Activated CD8-positive, alpha-beta T cell treated with anti-CD3 and anti-CD28 coated beads for 36 hours (primary cell): ENCODE data around the gene ZMAT5. TPM values are rescaled to one million over a fixed set of nuclear protein-coding genes. Genes with fewer than 3 reads are reported as not detected.

Source experiments
- ATAC-seq: fragments of 200-7000 bp; cut with Tn5 transposase; one replicate; pipeline ENCODE4 v1.10.0; 2021; ENCODE audit warnings: mild to moderate bottlenecking, moderate library complexity
- CTCF ChIA-PET: fragments of 350-600 bp; sonication (Branson Sonifier 250); formaldehyde crosslinking; loops from one replicate; lab custom pipeline; 2021; ENCODE audit warnings: antibody characterized with exemption; lab: Charles Lee
- POLR2A ChIA-PET: fragments of 350-600 bp; sonication (Branson Sonifier 250); formaldehyde crosslinking; loops from one replicate; lab custom pipeline; 2021; ENCODE audit warnings: antibody characterized with exemption; lab: Charles Lee
- DNase-seq: peaks from one replicate; pipeline ENCODE4 v3.0.0-alpha.2; 2020
- H3K27ac Mint-ChIP-seq: one replicate; pipeline ENCODE4 v1.8.0; 2021; ENCODE audit warnings: mild to moderate bottlenecking, mixed read lengths
- H3K27me3 Mint-ChIP-seq: one replicate; pipeline ENCODE4 v1.8.0; 2021; ENCODE audit warnings: mixed read lengths
- H3K36me3 Mint-ChIP-seq: one replicate; pipeline ENCODE4 v1.8.0; 2021; ENCODE audit warnings: low read depth, mixed read lengths
- H3K4me1 Mint-ChIP-seq: one replicate; pipeline ENCODE4 v1.8.0; 2021; ENCODE audit warnings: low read depth, mixed read lengths
- H3K4me3 Mint-ChIP-seq: one replicate; pipeline ENCODE4 v1.8.0; 2021; ENCODE audit warnings: mild to moderate bottlenecking, moderate library complexity, mixed read lengths
- H3K9me3 Mint-ChIP-seq: one replicate; pipeline ENCODE4 v1.8.0; 2021; ENCODE audit warnings: mixed read lengths
- CTCF ChIP-seq: fragments of 200-600 bp; IDR thresholded peaks from one replicate; pipeline ENCODE4 v1.8.0; 2022; ENCODE audit warnings: antibody characterized with exemption, mild to moderate bottlenecking
- intact Hi-C: fragments of 100-400 bp; cut with micrococcal nuclease; formaldehyde crosslinking; loops from one replicate; pipeline ENCODE4 v1.10.0; 2022
- total RNA-seq, 2 experiments: library from RNA; stranded (reverse); gene quantifications; one replicate each; pipeline ENCODE4 v1.2.3, GENCODE V29; 2021

The ZMAT5 gene
- total RNA-seq, 2 experiments from 2014 or later = 18.5 to 18.7 TPM

DNA sequence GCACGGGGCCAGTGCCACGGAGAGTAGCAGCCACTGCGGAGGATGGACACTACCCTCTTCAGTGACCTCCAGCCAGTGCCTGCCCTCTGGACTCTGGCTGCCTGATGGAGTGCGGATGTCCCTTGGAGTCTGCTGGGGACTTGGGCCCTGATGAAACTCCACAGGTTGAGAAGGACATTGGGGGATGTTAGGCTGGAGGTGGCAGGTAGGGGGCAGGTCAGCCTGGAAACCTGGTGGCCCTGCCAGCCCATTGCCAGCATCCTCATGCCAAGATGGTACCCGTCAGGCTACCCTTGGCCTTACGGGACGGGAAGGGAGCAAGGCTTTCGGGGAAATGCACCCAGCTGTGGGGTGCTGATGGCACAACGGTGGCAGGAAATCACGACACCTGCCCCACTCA lies 43.0 kb downstream of the ZMAT5 start:
- Mint-ChIP-seq H3K27me3 (peaks cover 17% of the 10 kb centered on the region), H3K4me1 (peaks cover 3% of the 10 kb centered on the region), H3K36me3 (no peaks in the 10 kb centered on the region), H3K9me3 (no peaks in the 10 kb centered on the region), H3K27ac (no peak overlapping the region), H3K4me3 (no peak overlapping the region)
- intact Hi-C loops = no loop called here
- ChIA-PET POLR2A (no interaction called here), CTCF (no interaction called here)
- DNase-seq = no peak
- ATAC-seq = no peak
- TF ChIP-seq CTCF = no peak

DNA sequence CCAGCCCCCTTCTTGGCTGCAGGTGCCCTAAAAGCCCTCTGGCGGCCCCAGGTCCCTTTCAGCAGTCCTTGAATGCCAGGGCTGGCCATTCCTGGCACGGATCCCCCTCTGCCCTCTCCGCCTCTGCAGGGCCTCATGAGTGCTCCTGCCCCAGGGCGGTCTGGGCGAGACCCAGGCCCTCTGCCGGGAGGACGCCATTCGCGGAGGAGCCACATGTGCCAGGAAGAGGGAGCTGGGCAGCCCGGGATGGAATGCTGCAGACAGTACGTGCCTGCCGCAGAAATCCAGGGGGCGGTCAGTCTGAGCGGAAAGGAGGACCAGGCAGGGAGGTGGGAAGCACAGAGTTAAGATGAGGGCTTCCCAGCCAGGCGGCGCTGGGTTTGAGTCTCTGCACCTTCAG lies 44.2 kb downstream of the ZMAT5 start:
- Mint-ChIP-seq H3K27ac (no peak overlapping the region), H3K27me3 (peaks cover 25% of the 10 kb centered on the region), H3K36me3 (no peaks in the 10 kb centered on the region), H3K4me1 (peaks cover 3% of the 10 kb centered on the region), H3K4me3 (no peak overlapping the region), H3K9me3 (no peaks in the 10 kb centered on the region)
- intact Hi-C loops = no loop called here
- TF ChIP-seq CTCF = no peak
- CTCF ChIA-PET = no interaction called here
- POLR2A ChIA-PET = no interaction called here
- DNase-seq (no peak), ATAC-seq (no peak)

GRCh38 chr22:29722151-29722550 lies 44.7 kb downstream of the ZMAT5 start:
- no peaks in the 10 kb centered on the region for H3K36me3 Mint-ChIP-seq

GRCh38 chr22:29720811-29721323 lies 45.9 kb downstream of the ZMAT5 start:
- Mint-ChIP-seq H3K4me3 (no peak overlapping the region), H3K36me3 (no peaks in the 10 kb centered on the region), H3K9me3 (no peaks in the 10 kb centered on the region), H3K27ac (no peak overlapping the region), H3K27me3 (peaks cover 39% of the 10 kb centered on the region), H3K4me1 (peaks cover 3% of the 10 kb centered on the region)
- ChIA-PET POLR2A (no interaction called here), CTCF (no interaction called here)
- no peak for TF ChIP-seq CTCF
- ATAC-seq (no peak), DNase-seq (no peak)
- intact Hi-C loops = no loop called here

More at GRCh38 chr22:29722151-29722550, 44.7 kb downstream of the ZMAT5 start:
- ATAC-seq (no peak), DNase-seq (no peak)
- Mint-ChIP-seq H3K27me3 (peaks cover 28% of the 10 kb centered on the region), H3K4me1 (peaks cover 3% of the 10 kb centered on the region), H3K9me3 (no peaks in the 10 kb centered on the region), H3K27ac (no peak overlapping the region), H3K4me3 (no peak overlapping the region)
- TF ChIP-seq CTCF = no peak
- CTCF ChIA-PET = no interaction called here
- POLR2A ChIA-PET = no interaction called here
- intact Hi-C loops = no loop called here

- peak; percentile 14 for ATAC-seq
- peaks cover 40% of the 10 kb centered on the region for H3K27me3 Mint-ChIP-seq
- no peak for DNase-seq
- POLR2A ChIA-PET = interaction anchor here (0.9 kb wide), 1 partner anchor 313 kb away, joined by 3 read pairs; no protein-coding TSS in a partner anchor
- peak within 1 kb of the TSS; percentile 3 for H3K4me3 Mint-ChIP-seq
- no peaks in the 10 kb centered on the region for H3K9me3 Mint-ChIP-seq
- H3K27ac Mint-ChIP-seq = no peak within 1 kb of the TSS
- TF ChIP-seq CTCF = no peak
- H3K4me1 Mint-ChIP-seq = peaks cover 3% of the 10 kb centered on the region
- intact Hi-C loops = no loop called here
- CTCF ChIA-PET = no interaction called here
- no peaks in the 10 kb centered on the region for H3K36me3 Mint-ChIP-seq
Observed at GRCh38 chr22:29719899-29720645, 46.7 kb downstream of the ZMAT5 start, which contains the start of gene CABP7. CABP7 (plus strand) TSS chr22:29720003; CDS start chr22:29720425, 422 bp downstream.
